ENCODE measurements around the gene KCNA1.

GRCh38 chr12:4956054-4956453 lies 46.3 kb downstream of the KCNA1 start:
- TF ChIP-seq, protein P1, sequence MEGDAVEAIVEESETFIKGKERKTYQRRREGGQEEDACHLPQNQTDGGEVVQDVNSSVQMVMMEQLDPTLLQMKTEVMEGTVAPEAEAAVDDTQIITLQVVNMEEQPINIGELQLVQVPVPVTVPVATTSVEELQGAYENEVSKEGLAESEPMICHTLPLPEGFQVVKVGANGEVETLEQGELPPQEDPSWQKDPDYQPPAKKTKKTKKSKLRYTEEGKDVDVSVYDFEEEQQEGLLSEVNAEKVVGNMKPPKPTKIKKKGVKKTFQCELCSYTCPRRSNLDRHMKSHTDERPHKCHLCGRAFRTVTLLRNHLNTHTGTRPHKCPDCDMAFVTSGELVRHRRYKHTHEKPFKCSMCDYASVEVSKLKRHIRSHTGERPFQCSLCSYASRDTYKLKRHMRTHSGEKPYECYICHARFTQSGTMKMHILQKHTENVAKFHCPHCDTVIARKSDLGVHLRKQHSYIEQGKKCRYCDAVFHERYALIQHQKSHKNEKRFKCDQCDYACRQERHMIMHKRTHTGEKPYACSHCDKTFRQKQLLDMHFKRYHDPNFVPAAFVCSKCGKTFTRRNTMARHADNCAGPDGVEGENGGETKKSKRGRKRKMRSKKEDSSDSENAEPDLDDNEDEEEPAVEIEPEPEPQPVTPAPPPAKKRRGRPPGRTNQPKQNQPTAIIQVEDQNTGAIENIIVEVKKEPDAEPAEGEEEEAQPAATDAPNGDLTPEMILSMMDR (IDR thresholded peaks at IDR 0.05) = no peak
- no peak for TF ChIP-seq POLR2A (IDR thresholded peaks at IDR 0.05)
